Measurements from ENCODE around the gene GALR2. TPM values are rescaled to one million over a fixed set of nuclear protein-coding genes. Genes with fewer than 3 reads are reported as not detected.
A peak's percentile ranks its signal among the peaks of the same experiment; 100 is the strongest.
"Not testable (repeated sequence)": the region's sequence is repeated elsewhere in the genome, so short reads cannot be mapped to it uniquely, and the experiment has no call there.

Gene GALR2
- total RNA-seq, 1 donor from 2014 or later = not detected

- no peak for ATAC-seq
- DNase-seq (ENCODE audit: low spot score) = no peak
- intact Hi-C loops (cut with DNase I) = no loop called here
These were observed 25.9 kb upstream of the GALR2 start for GRCh38 chr17:76048711-76049110.

DNA sequence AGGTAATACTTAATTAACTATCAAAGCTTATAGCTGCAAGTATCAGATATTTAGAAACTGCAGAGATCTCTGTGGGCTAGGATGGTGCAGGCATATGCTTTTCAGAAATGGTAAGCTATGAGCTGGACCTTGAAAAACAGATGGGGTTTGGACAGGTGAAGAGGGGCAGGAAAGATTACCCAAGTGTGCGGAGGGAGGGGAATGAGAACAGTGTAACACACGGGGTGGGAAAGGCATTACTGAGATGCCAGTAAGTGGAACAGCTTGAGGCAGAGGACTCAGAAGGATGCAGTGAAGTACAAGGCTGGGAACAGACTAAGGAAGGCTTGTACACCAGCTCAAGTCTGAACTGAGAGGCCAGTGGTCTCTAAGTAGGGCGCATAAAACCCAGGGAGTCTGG, 25.3 kb upstream of the GALR2 start:
- no peak for ATAC-seq

GRCh38 chr17:76049836-76050537, 24.6 kb upstream of the GALR2 start:
- DNase-seq (ENCODE audit: low spot score) (no peak), ATAC-seq (no peak)
- intact Hi-C loops (cut with DNase I) = no loop called here

More for the DNA sequence above, 25.3 kb upstream of the GALR2 start:
- intact Hi-C loops (cut with DNase I) = no loop called here
- no peak for DNase-seq (ENCODE audit: low spot score)

GRCh38 chr17:76050538-76051467, 23.8 kb upstream of the GALR2 start:
- no peak for DNase-seq (ENCODE audit: low spot score)
- intact Hi-C loops (cut with DNase I) = no loop called here
- no peak for ATAC-seq

GRCh38 chr17:76051561-76051960, 23.0 kb upstream of the GALR2 start:
- DNase-seq (ENCODE audit: low spot score) (no peak), ATAC-seq (no peak)
- intact Hi-C loops (cut with DNase I) = no loop called here

DNA sequence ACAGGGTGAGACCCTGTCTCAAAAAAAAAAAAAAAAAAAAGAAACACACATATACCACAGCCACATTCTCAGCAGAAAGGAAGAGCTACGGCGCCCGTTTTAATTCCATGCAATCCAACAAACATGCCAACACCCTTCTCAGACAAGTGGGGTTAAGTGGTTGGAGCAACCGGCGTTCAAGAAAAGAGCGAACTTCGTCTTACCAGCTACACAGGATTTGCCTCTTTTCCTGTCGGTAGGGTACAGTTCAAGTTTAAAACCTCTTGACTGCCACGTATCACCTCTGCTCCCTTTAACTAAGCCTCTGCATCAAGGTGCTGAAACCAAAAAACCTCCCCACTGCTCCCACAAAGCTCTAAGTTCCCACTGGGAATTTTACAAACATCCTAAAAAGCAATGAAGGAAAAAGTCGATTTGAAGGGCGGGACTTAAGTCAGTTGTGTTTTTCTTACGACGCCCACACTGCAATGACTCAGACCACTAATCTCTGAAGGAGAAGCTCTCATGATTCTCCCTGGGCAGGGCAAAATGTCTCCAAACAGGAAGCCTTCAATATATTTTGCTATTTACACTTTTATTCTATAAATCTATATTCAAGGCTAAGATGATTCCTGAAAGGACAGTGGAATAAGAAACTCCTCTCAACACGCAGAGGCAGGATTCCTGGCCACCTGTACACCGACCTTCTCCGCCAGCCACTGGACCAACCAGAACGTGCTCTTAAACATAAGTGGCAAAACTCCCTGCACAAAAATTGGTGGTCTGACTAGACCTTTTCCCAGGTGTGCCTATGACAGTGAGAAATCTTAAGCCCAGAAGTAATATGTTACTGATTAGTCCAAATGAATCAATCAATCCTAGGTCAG, 21.1 kb upstream of the GALR2 start:
- intact Hi-C loops (cut with DNase I) = no loop called here
- ATAC-seq = no peak
- no peak for DNase-seq (ENCODE audit: low spot score)

GRCh38 chr17:76054112-76054476, 20.5 kb upstream of the GALR2 start:
- intact Hi-C loops (cut with DNase I) = no loop called here
- DNase-seq (ENCODE audit: low spot score) (no peak), ATAC-seq (no peak)

DNA sequence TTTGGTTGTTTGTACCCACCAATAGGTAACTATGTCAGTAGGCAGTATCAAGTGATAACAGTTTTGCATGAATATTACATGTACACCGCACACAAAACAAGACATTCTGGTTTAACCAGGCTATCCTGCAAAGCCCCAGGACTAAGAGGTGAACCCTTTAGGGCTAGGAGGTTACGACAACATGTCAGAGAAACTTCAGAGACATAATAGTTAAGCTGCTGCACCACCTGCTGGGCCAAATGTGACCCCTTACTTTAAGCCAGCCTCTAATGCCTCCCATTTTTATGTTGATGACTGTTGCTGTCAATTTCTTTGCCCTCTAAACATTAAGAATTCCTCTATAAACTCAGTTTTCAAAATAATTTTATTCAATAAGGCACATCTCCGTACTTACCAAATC, 17.7 kb upstream of the GALR2 start:
- DNase-seq (ENCODE audit: low spot score) = no peak
- intact Hi-C loops (cut with DNase I) = no loop called here
- ATAC-seq = no peak

DNA sequence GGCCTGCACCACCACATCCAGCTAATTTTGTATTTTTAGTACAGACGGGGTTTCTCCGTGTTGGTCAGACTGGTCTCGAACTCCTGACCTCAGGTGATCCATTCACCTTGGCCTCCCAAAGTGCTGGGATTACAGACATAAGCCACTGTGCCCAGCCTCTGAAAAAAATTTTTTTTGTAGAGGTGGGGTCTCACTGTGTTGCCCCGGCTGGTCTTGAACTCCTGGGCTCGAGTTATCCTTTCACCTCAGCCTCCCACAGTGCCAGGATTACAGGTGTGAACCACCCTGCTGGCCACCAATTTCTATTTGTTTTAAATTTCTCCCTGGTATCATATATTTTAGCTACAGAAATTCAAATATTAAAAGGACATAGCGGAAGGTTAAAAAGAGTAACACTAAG, 16.3 kb upstream of the GALR2 start:
- ATAC-seq; intact Hi-C loops (cut with DNase I); DNase-seq (ENCODE audit: low spot score): not testable (repeated sequence)

GRCh38 chr17:76063875-76064546, 10.6 kb upstream of the GALR2 start:
- ATAC-seq = no peak
- intact Hi-C loops (cut with DNase I) = no loop called here
- DNase-seq (ENCODE audit: low spot score) = no peak

GRCh38 chr17:76065775-76066174, 8.8 kb upstream of the GALR2 start:
- intact Hi-C loops (cut with DNase I) = no loop called here
- no peak for DNase-seq (ENCODE audit: low spot score)
- ATAC-seq = no peak

GRCh38 chr17:76071531-76072147, 2.9 kb upstream of the GALR2 start:
- intact Hi-C loops (cut with DNase I) = no loop called here

GRCh38 chr17:76072148-76072858, 2.3 kb upstream of the GALR2 start, which contains the start of gene SRP68:
Gene SRP68, minus strand, starts transcription at chr17:76072517. Its CDS starts 26 bp downstream, at chr17:76072491.
- DNase-seq (ENCODE audit: low spot score) (peak; percentile 93), ATAC-seq (peak; percentile 99)
- intact Hi-C loops (cut with DNase I) = no loop called here

More at GRCh38 chr17:76071531-76072147, 2.9 kb upstream of the GALR2 start:
- ATAC-seq = no peak
- DNase-seq (ENCODE audit: low spot score) = no peak

GRCh38 chr17:76075364-76076145, 974 bp downstream of the GALR2 start:
- intact Hi-C loops (cut with DNase I) = no loop called here
- ATAC-seq (no peak), DNase-seq (ENCODE audit: low spot score) (no peak)

DNA sequence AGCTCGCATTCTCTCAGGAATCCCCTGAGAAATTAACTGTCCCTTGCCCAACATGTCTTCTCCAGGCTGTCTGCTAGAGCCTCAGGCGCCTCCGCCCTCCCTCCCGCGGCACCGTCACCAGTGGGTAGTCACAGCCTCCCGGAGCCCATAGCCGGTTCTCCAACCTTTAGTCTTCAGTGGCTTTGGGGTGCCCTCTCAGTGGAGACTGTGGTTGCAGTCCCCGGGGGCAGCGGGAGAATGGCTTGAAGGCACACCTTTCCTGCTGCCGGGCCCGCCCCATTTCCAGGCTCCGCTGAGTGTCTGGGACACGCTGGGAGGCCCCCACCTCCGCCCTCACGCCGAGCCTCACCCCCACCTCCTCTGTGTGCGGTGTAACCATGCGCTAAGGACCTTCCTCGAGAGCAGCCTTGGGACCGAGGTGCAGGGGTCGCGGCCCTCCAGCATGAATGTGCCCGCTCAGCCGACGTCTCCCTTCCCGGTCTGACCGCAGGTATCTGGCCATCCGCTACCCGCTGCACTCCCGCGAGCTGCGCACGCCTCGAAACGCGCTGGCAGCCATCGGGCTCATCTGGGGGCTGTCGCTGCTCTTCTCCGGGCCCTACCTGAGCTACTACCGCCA, 1.7 kb downstream of the GALR2 start:
- no peak for ATAC-seq
- intact Hi-C loops (cut with DNase I) = no loop called here
- no peak for DNase-seq (ENCODE audit: low spot score)

DNA sequence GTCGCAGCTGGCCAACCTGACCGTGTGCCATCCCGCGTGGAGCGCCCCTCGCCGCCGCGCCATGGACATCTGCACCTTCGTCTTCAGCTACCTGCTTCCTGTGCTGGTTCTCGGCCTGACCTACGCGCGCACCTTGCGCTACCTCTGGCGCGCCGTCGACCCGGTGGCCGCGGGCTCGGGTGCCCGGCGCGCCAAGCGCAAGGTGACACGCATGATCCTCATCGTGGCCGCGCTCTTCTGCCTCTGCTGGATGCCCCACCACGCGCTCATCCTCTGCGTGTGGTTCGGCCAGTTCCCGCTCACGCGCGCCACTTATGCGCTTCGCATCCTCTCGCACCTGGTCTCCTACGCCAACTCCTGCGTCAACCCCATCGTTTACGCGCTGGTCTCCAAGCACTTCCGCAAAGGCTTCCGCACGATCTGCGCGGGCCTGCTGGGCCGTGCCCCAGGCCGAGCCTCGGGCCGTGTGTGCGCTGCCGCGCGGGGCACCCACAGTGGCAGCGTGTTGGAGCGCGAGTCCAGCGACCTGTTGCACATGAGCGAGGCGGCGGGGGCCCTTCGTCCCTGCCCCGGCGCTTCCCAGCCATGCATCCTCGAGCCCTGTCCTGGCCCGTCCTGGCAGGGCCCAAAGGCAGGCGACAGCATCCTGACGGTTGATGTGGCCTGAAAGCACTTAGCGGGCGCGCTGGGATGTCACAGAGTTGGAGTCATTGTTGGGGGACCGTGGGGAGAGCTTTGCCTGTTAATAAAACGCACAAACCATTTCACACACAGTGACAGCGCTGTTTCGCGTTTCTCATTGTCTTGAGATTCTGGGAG, 2.4 kb downstream of the GALR2 start:
- DNase-seq (ENCODE audit: low spot score) = no peak
- intact Hi-C loops (cut with DNase I) = no loop called here
- no peak for ATAC-seq

Data from sciatic nerve (tissue), 2 donors.